GM12878 (cell line): ENCODE measurements around the gene BBC3. TPM values are rescaled to one million over a fixed set of nuclear protein-coding genes. Genes with fewer than 3 reads are reported as not detected.

Experiments
- ATAC-seq: fragments of 200-7000 bp; cut with Tn5 transposase; 3 replicates; pipeline ENCODE4 v1.9.1; 2020; ENCODE audit warnings: mild to moderate bottlenecking, moderate library complexity
- BruUV-seq: library from RNA; stranded (reverse); fragments of 400-500 nt; replicated peaks from 2 replicates; lab custom pipeline; 2021; lab: Mats Ljungman, UMichigan
- CTCF ChIA-PET: fragments of 300-600 bp; sonication (Branson Sonifier 250); formaldehyde crosslinking; extraction: SDS; loops from one replicate; lab custom pipeline; 2021; ENCODE audit warnings: inconsistent platforms; lab: Yijun Ruan, JAX
- POLR2A ChIA-PET: fragments of 350-600 bp; formaldehyde crosslinking; extraction: SDS; loops from one replicate; lab custom pipeline; 2021; ENCODE audit warnings: inconsistent platforms; lab: Charles Lee
- RAD21 ChIA-PET: fragments of 300-600 bp; sonication (Branson Sonifier 250); formaldehyde crosslinking; loops from one replicate; lab custom pipeline; 2023; ENCODE audit warnings: antibody characterized with exemption; ENCODE audit not compliant: unreplicated experiment; lab: Charles Lee
- SMC1A ChIA-PET: fragments of 300-600 bp; sonication (Branson Sonifier 250); formaldehyde crosslinking; loops from one replicate; lab custom pipeline; 2023; ENCODE audit not compliant: unreplicated experiment, uncharacterized antibody; lab: Charles Lee
- DNase-seq: peaks from one replicate; pipeline ENCODE4 v3.0.0-alpha.2; 2011; ENCODE audit warnings: low read depth, low spot score
- FAIRE-seq: peaks from 3 replicates; lab custom pipeline; 2011; peaks lifted over from hg19 to GRCh38; lab: Jason Lieb, UNC
- H2AFZ ChIP-seq: 2 replicates; pipeline ENCODE4 v1.6.0; 2011; ENCODE audit warnings: low read depth, low read length, control low read depth; ENCODE audit not compliant: control insufficient read depth
- H3K27ac ChIP-seq: 2 replicates; pipeline ENCODE4 v1.5.1; 2011; ENCODE audit warnings: control low read depth; ENCODE audit not compliant: control insufficient read depth, insufficient read depth
- H3K27me3 ChIP-seq, 2 experiments: replicated peaks in 1 of 2; 2 replicates each; pipeline versions ENCODE4 v1.6.0 to v1.6.1; 2011; ENCODE audit warnings: low read length in 1 of 2; ENCODE audit not compliant: control insufficient read depth in 2 of 2, insufficient read depth in 2 of 2
- H3K36me3 ChIP-seq, 2 experiments: 2 replicates each; pipeline ENCODE4 v1.5.1; 2011; ENCODE audit warnings: low read length in 1 of 2; ENCODE audit not compliant: control insufficient read depth in 2 of 2, insufficient read depth in 2 of 2
- H3K4me1 ChIP-seq: 2 replicates; pipeline ENCODE4 v1.6.1; 2011; ENCODE audit warnings: mild to moderate bottlenecking, low read length, moderate library complexity, mixed read lengths; ENCODE audit not compliant: control insufficient read depth, insufficient read depth
- H3K4me2 ChIP-seq: 2 replicates; pipeline ENCODE4 v1.6.0; 2011; ENCODE audit warnings: control low read depth; ENCODE audit not compliant: control insufficient read depth, insufficient read depth
- H3K4me3 ChIP-seq: fragments of 200-600 bp; sonication (generic); 2 replicates; pipeline ENCODE4 v1.5.1; 2016
- H3K79me2 ChIP-seq: 2 replicates; pipeline ENCODE4 v1.6.0; 2011; ENCODE audit warnings: low read length; ENCODE audit not compliant: control insufficient read depth, insufficient read depth
- H3K9ac ChIP-seq: 2 replicates; pipeline ENCODE4 v1.8.0; 2011; ENCODE audit warnings: low read length, control low read depth, mixed read lengths; ENCODE audit not compliant: control insufficient read depth, insufficient read depth
- H3K9me3 ChIP-seq: replicated peaks from 3 replicates; pipeline ENCODE4 v1.5.1; 2011; ENCODE audit warnings: mild to moderate bottlenecking, low read length; ENCODE audit not compliant: control insufficient read depth, insufficient read depth
- H4K20me1 ChIP-seq: 2 replicates; pipeline ENCODE4 v1.6.0; 2011; ENCODE audit not compliant: control insufficient read depth, insufficient read depth
- EED ChIP-seq: sonication (generic); IDR thresholded peaks from 2 replicates; pipeline ENCODE4 v1.6.1; 2016; ENCODE audit warnings: antibody characterized with exemption, low read depth
- ETV6 ChIP-seq, 2 experiments: fragments of 450-650 bp in 1 of 2; IDR thresholded peaks in 1 of 2; conservative IDR thresholded peaks in 1 of 2; 2 replicates each; pipeline ENCODE4 v1.6.1; 2014; ENCODE audit warnings: antibody characterized with exemption in 1 of 2, borderline replicate concordance in 1 of 2, low read depth in 1 of 2, mild to moderate bottlenecking in 1 of 2, moderate library complexity in 1 of 2
- KAT2A ChIP-seq: conservative IDR thresholded peaks from 2 replicates; pipeline ENCODE4 v1.6.1; 2011; ENCODE audit warnings: low read depth, low read length; ENCODE audit not compliant: control insufficient read depth
- NRF1 ChIP-seq: conservative IDR thresholded peaks from 2 replicates; pipeline ENCODE4 v1.6.1; 2011; ENCODE audit warnings: mild to moderate bottlenecking, low read depth, low read length, improper control_type of control experiment
- POU2F2 ChIP-seq: IDR thresholded peaks from 3 replicates; pipeline ENCODE4 v1.6.1; 2011; ENCODE audit warnings: low read depth, mild to moderate bottlenecking, low read length, borderline replicate concordance
- SMARCA5 ChIP-seq: fragments of 450-650 bp; IDR thresholded peaks from 2 replicates; pipeline ENCODE4 v1.6.1; 2017; ENCODE audit warnings: mild to moderate bottlenecking
- SP1 ChIP-seq: IDR thresholded peaks from one replicate; pipeline ENCODE4 v1.6.1; 2011; ENCODE audit warnings: low read depth, low read length
- TARDBP ChIP-seq: IDR thresholded peaks from 2 replicates; pipeline ENCODE4 v1.6.1; 2016; ENCODE audit warnings: borderline replicate concordance
- WRNIP1 ChIP-seq: IDR thresholded peaks from 2 replicates; pipeline ENCODE4 v1.6.1; 2011; ENCODE audit warnings: low read depth, low read length, improper control_type of control experiment, borderline replicate concordance
- YBX1 ChIP-seq: fragments of 450-650 bp; IDR thresholded peaks from 2 replicates; pipeline ENCODE4 v1.6.1; 2016; ENCODE audit warnings: antibody characterized with exemption
- ZNF207 ChIP-seq: fragments of 450-650 bp; IDR thresholded peaks from 2 replicates; pipeline ENCODE4 v1.6.1; 2014; ENCODE audit warnings: antibody characterized with exemption, mild to moderate bottlenecking, borderline replicate concordance
- WGBS: methylation state at CpG from one replicate; pipeline ENCODE4 v1.1.6; 2016; ENCODE audit warnings: low lambda C conversion rate; ENCODE audit not compliant: insufficient replicate concordance, insufficient coverage; ENCODE audit errors: missing lambda C conversion rate; 5-methylcytosine and 5-hydroxymethylcytosine counted together
- in situ Hi-C: fragments of 300-500 bp; cut with MboI; formaldehyde crosslinking; loops from 9 replicates; pipeline ENCODE4 v1.14.3; 2018; ENCODE audit warnings: mixed read lengths
- intact Hi-C: fragments of 100-400 bp; cut with micrococcal nuclease; formaldehyde crosslinking; loops from one replicate; pipeline ENCODE4 v1.14.2; 2022; ENCODE audit not compliant: unreplicated experiment
- polyA plus RNA-seq, 11 experiments: library from polyadenylated mRNA; depleted of rRNA in 4 of 11; unstranded in 6 of 11; stranded (reverse) in 5 of 11; fragments of >200 nt; fragmentation: Nextera tagmentation in 4 of 11; fragmentation: Illumina TruSeq in 1 of 11; extraction: Ambion mirVana in 4 of 11; extraction: Trizol in 1 of 11; gene quantifications; 1 replicate in 1 of 11; 2 replicates in 10 of 11; pipeline versions ENCODE4 v1.2.1 to v1.2.3, GENCODE V29; 2011 to 2016; ENCODE audit warnings: inconsistent platforms in 2 of 11, missing spikeins in 2 of 11, low read depth in 1 of 11
- total RNA-seq, 4 experiments: library from RNA; depleted of rRNA in 3 of 4; stranded (reverse); fragments of >200 nt in 3 of 4; fragmentation: Illumina TruSeq in 1 of 4; extraction: Trizol in 1 of 4; gene quantifications; 2 replicates each; pipeline versions ENCODE4 v1.2.1 to v1.2.3, GENCODE V29; 2013 to 2021
- TF ChIP-seq, protein P1 (sequence below): fragments of 450-650 bp; conservative IDR thresholded peaks from 2 replicates; pipeline ENCODE4 v1.6.1; 2017; ENCODE audit warnings: mild to moderate bottlenecking, moderate library complexity
- TF ChIP-seq, protein P2 (sequence below): fragments of 450-650 bp; IDR thresholded peaks from 2 replicates; pipeline ENCODE4 v1.6.1; 2018; ENCODE audit warnings: borderline replicate concordance, mild to moderate bottlenecking; ENCODE audit not compliant: partially characterized antibody
- TF ChIP-seq, protein P3 (sequence below): fragments of 450-650 bp; IDR thresholded peaks from 2 replicates; pipeline ENCODE4 v1.6.1; 2018; ENCODE audit warnings: mild to moderate bottlenecking, low read depth, moderate library complexity; ENCODE audit not compliant: partially characterized antibody

The BBC3 gene
- total and polyA plus RNA-seq, 10 of the 15 experiments (the other 5 are each of a cell fraction or from before 2014, with no cell fraction given), result 0.10 to 17.9 (median 7.5) TPM

DNA sequence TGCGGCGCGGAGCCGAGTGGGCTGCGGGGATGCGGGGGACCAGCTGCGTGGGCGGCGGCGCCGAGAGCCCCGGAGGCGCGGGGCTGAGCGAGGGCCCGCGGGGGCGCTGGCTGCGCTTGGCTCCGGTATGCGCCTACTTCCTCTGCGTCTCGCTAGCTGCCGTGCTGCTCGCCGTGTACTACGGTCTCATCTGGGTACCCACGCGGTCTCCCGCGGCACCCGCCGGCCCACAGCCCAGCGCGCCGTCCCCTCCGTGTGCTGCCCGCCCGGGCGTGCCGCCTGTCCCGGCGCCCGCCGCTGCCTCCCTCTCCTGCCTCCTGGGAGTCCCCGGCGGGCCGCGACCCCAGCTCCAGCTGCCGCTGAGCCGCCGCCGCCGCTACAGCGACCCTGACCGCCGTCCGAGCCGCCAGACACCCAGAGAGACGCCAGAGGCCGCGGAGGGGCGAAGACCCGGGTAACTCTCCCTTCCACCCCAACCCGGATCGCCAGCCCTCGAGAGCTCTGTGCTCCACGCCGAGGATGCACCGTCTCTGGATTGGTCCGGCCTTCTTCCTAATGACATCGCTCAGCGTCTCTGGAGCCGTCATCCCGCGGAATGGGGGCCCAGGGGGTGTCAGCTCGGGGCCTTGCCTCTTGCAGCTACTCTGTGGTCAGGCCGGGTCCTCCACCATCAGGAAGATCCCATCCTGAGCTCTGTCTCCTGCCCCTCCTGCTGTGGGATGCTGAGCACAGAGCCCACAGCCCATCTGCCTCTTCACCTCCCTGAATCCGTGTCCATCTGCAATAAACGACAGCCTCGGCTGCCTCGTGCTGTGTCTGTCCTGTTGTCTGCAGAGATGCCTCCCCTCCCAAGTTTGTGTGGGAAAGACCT, 44.1 kb upstream of the BBC3 start:
- H3K36me3 ChIP-seq, result peaks cover 0 to 1% of the 10 kb centered on the region in 2 experiments; a peak in 2 of 4 replicates
- H4K20me1 ChIP-seq, result peaks cover 4% of the 10 kb centered on the region; the same call in 1 of the 2 replicates
- H3K9me3 ChIP-seq, result no peaks in the 10 kb centered on the region
- no peak for DNase-seq
- H3K4me2 ChIP-seq, result peak overlapping the region; percentile 73
- no peak overlapping the region for H3K27ac ChIP-seq
- no peaks in the 10 kb centered on the region for H3K27me3 ChIP-seq
- ATAC-seq, result peak; percentile 2
- BruUV-seq, result no TSS peak
- H3K9ac ChIP-seq, result peak overlapping the region; percentile 0; the same call in 1 of the 2 replicates
- ChIA-PET RAD21 (interaction anchor here (0.5 to 2.4 kb wide), 7 partner anchors 9 to 88 kb away, joined by 3 to 39 read pairs (median 9); partner anchors contain the start of genes CCDC9 and DHX34), SMC1A (interaction anchor here (1.0 to 2.8 kb wide), 7 partner anchors 10 to 153 kb away, joined by 3 to 9 read pairs (median 4); partner anchors contain the start of gene CCDC9), POLR2A (interaction anchor here (0.5 to 3.6 kb wide), 9 partner anchors 11 to 655 kb away, joined by 3 to 39 read pairs (median 4); partner anchors contain the start of gene CCDC9), CTCF (interaction anchor here (0.6 to 4.0 kb wide), 6 partner anchors 9 to 114 kb away, joined by 3 to 28 read pairs (median 4); partner anchors contain the start of gene DHX34)
- in situ Hi-C loops, result no loop called here
- peaks cover 10% of the 10 kb centered on the region for H3K4me1 ChIP-seq
- WGBS, result 20% methylated on average over 47 of the region's 82 CpGs
- FAIRE-seq, result no peak
- H2AFZ ChIP-seq, result no peak overlapping the region; the same call in 1 of the 2 replicates
- intact Hi-C loops, result no loop called here
- peak overlapping the region; percentile 71 for H3K4me3 ChIP-seq
- H3K79me2 ChIP-seq, result no peaks in the 10 kb centered on the region; the same call in 1 of the 2 replicates
- TF ChIP-seq ZNF207 (no peak), TARDBP (no peak), EED (no peak), NRF1 (no peak), WRNIP1 (no peak), YBX1 (no peak), SP1 (peak; percentile 41), SMARCA5 (peak; percentile 76; the same call in 1 of the 2 replicates), POU2F2 (no peak), KAT2A (no peak), ETV6 (conservative IDR thresholded peaks at IDR 0.05 in 1 of 2, IDR thresholded peaks at IDR 0.05 in 1 of 2; ENCODE audit: borderline replicate concordance in 1 of 2, low read depth in 1 of 2) (no peak)
- TF ChIP-seq, protein P1, sequence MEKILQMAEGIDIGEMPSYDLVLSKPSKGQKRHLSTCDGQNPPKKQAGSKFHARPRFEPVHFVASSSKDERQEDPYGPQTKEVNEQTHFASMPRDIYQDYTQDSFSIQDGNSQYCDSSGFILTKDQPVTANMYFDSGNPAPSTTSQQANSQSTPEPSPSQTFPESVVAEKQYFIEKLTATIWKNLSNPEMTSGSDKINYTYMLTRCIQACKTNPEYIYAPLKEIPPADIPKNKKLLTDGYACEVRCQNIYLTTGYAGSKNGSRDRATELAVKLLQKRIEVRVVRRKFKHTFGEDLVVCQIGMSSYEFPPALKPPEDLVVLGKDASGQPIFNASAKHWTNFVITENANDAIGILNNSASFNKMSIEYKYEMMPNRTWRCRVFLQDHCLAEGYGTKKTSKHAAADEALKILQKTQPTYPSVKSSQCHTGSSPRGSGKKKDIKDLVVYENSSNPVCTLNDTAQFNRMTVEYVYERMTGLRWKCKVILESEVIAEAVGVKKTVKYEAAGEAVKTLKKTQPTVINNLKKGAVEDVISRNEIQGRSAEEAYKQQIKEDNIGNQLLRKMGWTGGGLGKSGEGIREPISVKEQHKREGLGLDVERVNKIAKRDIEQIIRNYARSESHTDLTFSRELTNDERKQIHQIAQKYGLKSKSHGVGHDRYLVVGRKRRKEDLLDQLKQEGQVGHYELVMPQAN, result peak; percentile 75
- TF ChIP-seq, protein P2, sequence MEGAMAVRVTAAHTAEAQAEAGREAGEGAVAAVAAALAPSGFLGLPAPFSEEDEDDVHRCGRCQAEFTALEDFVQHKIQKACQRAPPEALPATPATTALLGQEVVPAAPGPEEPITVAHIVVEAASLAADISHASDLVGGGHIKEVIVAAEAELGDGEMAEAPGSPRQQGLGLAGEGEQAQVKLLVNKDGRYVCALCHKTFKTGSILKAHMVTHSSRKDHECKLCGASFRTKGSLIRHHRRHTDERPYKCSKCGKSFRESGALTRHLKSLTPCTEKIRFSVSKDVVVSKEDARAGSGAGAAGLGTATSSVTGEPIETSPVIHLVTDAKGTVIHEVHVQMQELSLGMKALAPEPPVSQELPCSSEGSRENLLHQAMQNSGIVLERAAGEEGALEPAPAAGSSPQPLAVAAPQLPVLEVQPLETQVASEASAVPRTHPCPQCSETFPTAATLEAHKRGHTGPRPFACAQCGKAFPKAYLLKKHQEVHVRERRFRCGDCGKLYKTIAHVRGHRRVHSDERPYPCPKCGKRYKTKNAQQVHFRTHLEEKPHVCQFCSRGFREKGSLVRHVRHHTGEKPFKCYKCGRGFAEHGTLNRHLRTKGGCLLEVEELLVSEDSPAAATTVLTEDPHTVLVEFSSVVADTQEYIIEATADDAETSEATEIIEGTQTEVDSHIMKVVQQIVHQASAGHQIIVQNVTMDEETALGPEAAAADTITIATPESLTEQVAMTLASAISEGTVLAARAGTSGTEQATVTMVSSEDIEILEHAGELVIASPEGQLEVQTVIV, result no peak
- TF ChIP-seq, protein P3, sequence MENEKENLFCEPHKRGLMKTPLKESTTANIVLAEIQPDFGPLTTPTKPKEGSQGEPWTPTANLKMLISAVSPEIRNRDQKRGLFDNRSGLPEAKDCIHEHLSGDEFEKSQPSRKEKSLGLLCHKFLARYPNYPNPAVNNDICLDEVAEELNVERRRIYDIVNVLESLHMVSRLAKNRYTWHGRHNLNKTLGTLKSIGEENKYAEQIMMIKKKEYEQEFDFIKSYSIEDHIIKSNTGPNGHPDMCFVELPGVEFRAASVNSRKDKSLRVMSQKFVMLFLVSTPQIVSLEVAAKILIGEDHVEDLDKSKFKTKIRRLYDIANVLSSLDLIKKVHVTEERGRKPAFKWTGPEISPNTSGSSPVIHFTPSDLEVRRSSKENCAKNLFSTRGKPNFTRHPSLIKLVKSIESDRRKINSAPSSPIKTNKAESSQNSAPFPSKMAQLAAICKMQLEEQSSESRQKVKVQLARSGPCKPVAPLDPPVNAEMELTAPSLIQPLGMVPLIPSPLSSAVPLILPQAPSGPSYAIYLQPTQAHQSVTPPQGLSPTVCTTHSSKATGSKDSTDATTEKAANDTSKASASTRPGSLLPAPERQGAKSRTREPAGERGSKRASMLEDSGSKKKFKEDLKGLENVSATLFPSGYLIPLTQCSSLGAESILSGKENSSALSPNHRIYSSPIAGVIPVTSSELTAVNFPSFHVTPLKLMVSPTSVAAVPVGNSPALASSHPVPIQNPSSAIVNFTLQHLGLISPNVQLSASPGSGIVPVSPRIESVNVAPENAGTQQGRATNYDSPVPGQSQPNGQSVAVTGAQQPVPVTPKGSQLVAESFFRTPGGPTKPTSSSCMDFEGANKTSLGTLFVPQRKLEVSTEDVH, result no peak
